Vagina (tissue), 2 donors: ENCODE data around the gene TNS3.

Source experiments
- POLR2A ChIP-seq, 2 donors: fragments of 450-650 bp; IDR thresholded peaks; one replicate each; pipeline ENCODE4 v1.6.1; 2017; ENCODE audit warnings: antibody characterized with exemption in 2 of 2, mild to moderate bottlenecking in 2 of 2, moderate library complexity in 2 of 2
- TF ChIP-seq, protein P1 (sequence below), 3 experiments: fragments of 450-650 bp in 2 of 3; fragments of 200-600 bp in 1 of 3; sonication (generic) in 1 of 3; IDR thresholded peaks; one replicate each; pipeline ENCODE4 v1.5.1; 2017 to 2019; ENCODE audit warnings: antibody characterized with exemption in 3 of 3, mild to moderate bottlenecking in 2 of 3, moderate library complexity in 2 of 3

DNA sequence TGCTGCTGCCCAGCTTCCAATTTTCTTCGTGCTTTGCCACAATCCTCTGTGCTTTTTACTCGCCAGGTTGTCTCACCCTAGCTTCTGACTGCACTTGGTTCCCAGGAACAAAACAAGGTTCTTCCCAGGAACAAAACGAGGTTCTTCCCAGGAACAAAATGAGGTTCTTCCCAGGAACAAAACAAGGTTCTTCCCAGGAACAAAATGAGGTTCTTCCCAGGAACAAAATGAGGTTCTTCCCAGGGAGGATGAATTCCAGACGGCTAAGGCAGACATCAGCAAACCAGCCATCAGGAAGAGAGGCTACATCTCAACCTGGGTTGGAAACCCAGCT, 41.9 kb downstream of the TNS3 start:
- TF ChIP-seq, protein P1, sequence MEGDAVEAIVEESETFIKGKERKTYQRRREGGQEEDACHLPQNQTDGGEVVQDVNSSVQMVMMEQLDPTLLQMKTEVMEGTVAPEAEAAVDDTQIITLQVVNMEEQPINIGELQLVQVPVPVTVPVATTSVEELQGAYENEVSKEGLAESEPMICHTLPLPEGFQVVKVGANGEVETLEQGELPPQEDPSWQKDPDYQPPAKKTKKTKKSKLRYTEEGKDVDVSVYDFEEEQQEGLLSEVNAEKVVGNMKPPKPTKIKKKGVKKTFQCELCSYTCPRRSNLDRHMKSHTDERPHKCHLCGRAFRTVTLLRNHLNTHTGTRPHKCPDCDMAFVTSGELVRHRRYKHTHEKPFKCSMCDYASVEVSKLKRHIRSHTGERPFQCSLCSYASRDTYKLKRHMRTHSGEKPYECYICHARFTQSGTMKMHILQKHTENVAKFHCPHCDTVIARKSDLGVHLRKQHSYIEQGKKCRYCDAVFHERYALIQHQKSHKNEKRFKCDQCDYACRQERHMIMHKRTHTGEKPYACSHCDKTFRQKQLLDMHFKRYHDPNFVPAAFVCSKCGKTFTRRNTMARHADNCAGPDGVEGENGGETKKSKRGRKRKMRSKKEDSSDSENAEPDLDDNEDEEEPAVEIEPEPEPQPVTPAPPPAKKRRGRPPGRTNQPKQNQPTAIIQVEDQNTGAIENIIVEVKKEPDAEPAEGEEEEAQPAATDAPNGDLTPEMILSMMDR (IDR thresholded peaks at IDR 0.05), result no peak
- TF ChIP-seq POLR2A (IDR thresholded peaks at IDR 0.05), result no peak
